Ascending aorta (tissue), 2 donors: Measurements from ENCODE around the gene THSD7B. TPM values are rescaled to one million over a fixed set of nuclear protein-coding genes. Genes with fewer than 3 reads are reported as not detected.

Experiments used
- DNase-seq, 2 donors: peaks; one replicate each; pipeline ENCODE4 v3.0.0-alpha.2; 2019; ENCODE audit warnings: low spot score in 2 of 2
- H3K27ac ChIP-seq, 2 donors: fragments of 200-600 bp; sonication (generic); one replicate each; pipeline ENCODE4 v1.5.1; 2016 to 2017; ENCODE audit warnings: mild to moderate bottlenecking in 1 of 2
- H3K27me3 ChIP-seq: fragments of 200-600 bp; sonication (generic); one replicate; pipeline ENCODE4 v1.5.1; 2017
- H3K36me3 ChIP-seq, 2 donors: fragments of 200-600 bp; sonication (generic); one replicate each; pipeline ENCODE4 v1.5.1; 2016
- H3K4me1 ChIP-seq, 2 donors: fragments of 200-600 bp; sonication (generic); one replicate each; pipeline ENCODE4 v1.5.1; 2016 to 2017; ENCODE audit warnings: mild to moderate bottlenecking in 1 of 2
- H3K4me3 ChIP-seq, 2 donors: fragments of 200-600 bp; sonication (generic); one replicate each; pipeline ENCODE4 v1.5.1; 2016 to 2017; ENCODE audit warnings: mild to moderate bottlenecking in 1 of 2
- H3K9me3 ChIP-seq, 2 donors: fragments of 200-600 bp; sonication (generic); one replicate each; pipeline ENCODE4 v1.5.1; 2016
- intact Hi-C: fragments of 100-400 bp; cut with DNase I; formaldehyde crosslinking; loops from one replicate; pipeline ENCODE4 v1.15.1; 2023
- total RNA-seq: library from RNA; depleted of rRNA; stranded (reverse); fragments of >200 nt; gene quantifications from one replicate; pipeline ENCODE4 v1.1.0, GENCODE V29; 2016
- TF ChIP-seq, protein P1 (sequence below), 3 experiments: fragments of 200-600 bp in 2 of 3; fragments of 450-650 bp in 1 of 3; sonication (generic) in 2 of 3; IDR thresholded peaks; one replicate each; pipeline ENCODE4 v1.5.1; 2016 to 2019; ENCODE audit warnings: antibody characterized with exemption in 3 of 3, mild to moderate bottlenecking in 1 of 3, moderate library complexity in 1 of 3

The THSD7B gene
- total RNA-seq, 1 donor from 2014 or later = not detected

DNA sequence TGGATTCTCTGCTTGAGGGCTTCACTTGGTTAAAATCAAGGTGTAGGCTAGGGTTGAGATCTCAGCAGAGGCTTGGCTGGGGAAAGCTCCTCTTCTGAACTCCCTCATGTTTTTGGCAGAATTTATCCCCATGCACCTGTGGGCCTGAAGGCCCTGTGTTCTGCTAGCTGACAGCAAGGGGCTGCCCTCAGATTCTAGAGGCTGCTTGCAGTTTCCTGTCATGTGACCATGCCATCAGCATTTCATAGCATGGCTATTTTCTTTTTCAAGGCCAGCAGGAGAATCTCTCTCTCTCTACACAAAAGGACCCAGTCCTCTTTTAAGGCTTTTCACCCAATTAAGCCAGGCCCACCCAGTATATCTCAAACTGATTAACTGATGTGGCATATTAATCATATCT lies 684.1 kb downstream of the THSD7B start:
- no peaks in the 10 kb centered on the region for H3K36me3 ChIP-seq
- H3K9me3 ChIP-seq = no peaks in the 10 kb centered on the region
- no peaks in the 10 kb centered on the region for H3K4me1 ChIP-seq
- no peak overlapping the region for H3K27ac ChIP-seq
- no peaks in the 10 kb centered on the region for H3K27me3 ChIP-seq
- intact Hi-C loops = no loop called here
- DNase-seq = no peak
- H3K4me3 ChIP-seq = no peak overlapping the region
- TF ChIP-seq, protein P1, sequence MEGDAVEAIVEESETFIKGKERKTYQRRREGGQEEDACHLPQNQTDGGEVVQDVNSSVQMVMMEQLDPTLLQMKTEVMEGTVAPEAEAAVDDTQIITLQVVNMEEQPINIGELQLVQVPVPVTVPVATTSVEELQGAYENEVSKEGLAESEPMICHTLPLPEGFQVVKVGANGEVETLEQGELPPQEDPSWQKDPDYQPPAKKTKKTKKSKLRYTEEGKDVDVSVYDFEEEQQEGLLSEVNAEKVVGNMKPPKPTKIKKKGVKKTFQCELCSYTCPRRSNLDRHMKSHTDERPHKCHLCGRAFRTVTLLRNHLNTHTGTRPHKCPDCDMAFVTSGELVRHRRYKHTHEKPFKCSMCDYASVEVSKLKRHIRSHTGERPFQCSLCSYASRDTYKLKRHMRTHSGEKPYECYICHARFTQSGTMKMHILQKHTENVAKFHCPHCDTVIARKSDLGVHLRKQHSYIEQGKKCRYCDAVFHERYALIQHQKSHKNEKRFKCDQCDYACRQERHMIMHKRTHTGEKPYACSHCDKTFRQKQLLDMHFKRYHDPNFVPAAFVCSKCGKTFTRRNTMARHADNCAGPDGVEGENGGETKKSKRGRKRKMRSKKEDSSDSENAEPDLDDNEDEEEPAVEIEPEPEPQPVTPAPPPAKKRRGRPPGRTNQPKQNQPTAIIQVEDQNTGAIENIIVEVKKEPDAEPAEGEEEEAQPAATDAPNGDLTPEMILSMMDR (IDR thresholded peaks at IDR 0.05) = no peak

DNA sequence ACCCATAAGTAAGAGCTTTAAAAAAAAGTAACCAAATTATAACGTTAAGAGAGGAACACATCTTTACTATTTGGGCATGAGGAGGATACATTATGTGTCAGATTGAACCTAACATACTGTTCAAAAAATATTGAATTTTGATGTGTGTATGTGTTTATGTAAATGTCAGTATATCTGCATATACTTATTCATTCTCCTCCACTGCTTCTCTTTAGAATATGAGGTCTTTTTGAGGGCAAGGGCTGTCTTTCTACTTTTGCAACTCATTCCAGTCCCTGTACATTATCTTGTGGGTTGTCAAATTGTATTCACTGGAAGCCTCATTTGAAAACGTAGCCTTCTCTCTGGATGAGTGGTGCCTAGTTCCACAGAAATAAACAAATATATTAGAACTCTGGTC lies 689.5 kb downstream of the THSD7B start:
- Histone ChIP-seq H3K4me3 (no peak overlapping the region), H3K27ac (no peak overlapping the region), H3K9me3 (no peaks in the 10 kb centered on the region), H3K27me3 (no peaks in the 10 kb centered on the region), H3K4me1 (no peaks in the 10 kb centered on the region), H3K36me3 (no peaks in the 10 kb centered on the region)
- TF ChIP-seq, protein P1 (IDR thresholded peaks at IDR 0.05) = no peak
- intact Hi-C loops = no loop called here
- DNase-seq = no peak

- intact Hi-C loops = no loop called here
Measured at GRCh38 chr2:137467246-137467862, 702.0 kb downstream of the THSD7B start.

DNA sequence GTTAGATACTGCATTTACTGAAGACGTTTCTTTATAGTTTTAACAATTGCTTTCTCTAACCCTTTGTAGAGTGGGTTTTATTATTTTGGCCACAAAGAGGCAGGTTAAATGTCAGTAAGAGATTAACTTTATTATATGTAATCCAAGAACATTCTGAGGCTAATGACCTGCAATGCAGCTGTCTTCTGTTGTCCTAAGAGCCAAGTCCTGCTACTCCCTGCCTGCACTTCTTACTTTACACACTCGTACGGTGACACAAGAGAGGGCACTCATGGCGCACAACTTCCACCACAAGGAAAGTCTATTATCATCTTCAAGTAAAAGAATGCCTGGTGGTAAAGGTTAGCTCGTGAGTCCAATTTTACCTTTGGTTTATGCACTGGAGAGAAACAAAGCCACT lies 727.9 kb downstream of the THSD7B start:
- Histone ChIP-seq H3K4me3 (no peak overlapping the region), H3K36me3 (no peaks in the 10 kb centered on the region), H3K9me3 (no peaks in the 10 kb centered on the region), H3K27ac (no peak overlapping the region), H3K4me1 (no peaks in the 10 kb centered on the region), H3K27me3 (no peaks in the 10 kb centered on the region)
- TF ChIP-seq, protein P1 (IDR thresholded peaks at IDR 0.05) = no peak
- no peak for DNase-seq
- intact Hi-C loops = no loop called here

More at GRCh38 chr2:137467246-137467862, 702.0 kb downstream of the THSD7B start:
- no peak for DNase-seq
- no peak overlapping the region for H3K27ac ChIP-seq
- H3K27me3 ChIP-seq = no peaks in the 10 kb centered on the region
- H3K4me3 ChIP-seq = no peak overlapping the region
- H3K4me1 ChIP-seq = no peaks in the 10 kb centered on the region
- TF ChIP-seq, protein P1 (IDR thresholded peaks at IDR 0.05) = peak in 1 of 3 experiments; percentile 48
- no peaks in the 10 kb centered on the region for H3K36me3 ChIP-seq
- H3K9me3 ChIP-seq = no peaks in the 10 kb centered on the region

- Histone ChIP-seq H3K27ac (no peak overlapping the region), H3K9me3 (no peaks in the 10 kb centered on the region), H3K4me3 (no peak overlapping the region), H3K36me3 (no peaks in the 10 kb centered on the region), H3K27me3 (no peaks in the 10 kb centered on the region), H3K4me1 (no peaks in the 10 kb centered on the region)
- intact Hi-C loops = no loop called here
- no peak for DNase-seq
- TF ChIP-seq, protein P1 (IDR thresholded peaks at IDR 0.05) = no peak
Measured at GRCh38 chr2:137500599-137500998, 735.3 kb downstream of the THSD7B start.

DNA sequence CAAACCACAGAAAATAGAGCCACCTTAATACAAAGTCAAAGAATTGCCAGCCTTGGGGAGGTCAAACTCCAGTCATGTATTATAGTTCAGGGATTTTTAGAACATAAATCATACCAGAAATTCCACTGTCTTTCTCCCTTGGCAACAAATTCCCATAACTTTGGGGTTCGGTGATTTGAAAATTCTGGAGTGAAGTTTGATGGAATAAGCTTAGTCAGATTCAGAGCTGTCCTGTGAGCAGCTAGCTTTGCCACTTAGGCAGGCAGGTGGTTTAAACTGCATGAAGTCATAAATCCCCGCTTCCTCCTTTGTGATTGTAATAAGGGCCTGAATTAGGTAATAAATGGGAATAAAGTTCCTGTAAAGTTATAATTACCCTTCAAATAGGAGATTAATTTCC lies 741.9 kb downstream of the THSD7B start:
- no peaks in the 10 kb centered on the region for H3K36me3 ChIP-seq
- TF ChIP-seq, protein P1 (IDR thresholded peaks at IDR 0.05) = no peak
- H3K4me1 ChIP-seq = no peaks in the 10 kb centered on the region
- no peak overlapping the region for H3K27ac ChIP-seq
- no peak overlapping the region for H3K4me3 ChIP-seq
- DNase-seq = no peak
- H3K27me3 ChIP-seq = no peaks in the 10 kb centered on the region
- intact Hi-C loops = no loop called here
- no peaks in the 10 kb centered on the region for H3K9me3 ChIP-seq
